H7 (cell line): Measurements from ENCODE around the gene SLC12A2. TPM values are rescaled to one million over a fixed set of nuclear protein-coding genes. Genes with fewer than 3 reads are reported as not detected.

Source experiments
- DNase-seq: peaks from one replicate; pipeline ENCODE4 v3.0.0; 2012
- H3K27me3 ChIP-seq: 2 replicates; pipeline ENCODE4 v1.6.0; 2011; ENCODE audit warnings: mild to moderate bottlenecking, low read length; ENCODE audit not compliant: control insufficient read depth, insufficient read depth
- H3K36me3 ChIP-seq: replicated peaks from 2 replicates; pipeline ENCODE4 v1.5.1; 2011; ENCODE audit warnings: low read length; ENCODE audit not compliant: control insufficient read depth, insufficient read depth
- H3K4me3 ChIP-seq: 2 replicates; pipeline ENCODE4 v1.5.1; 2011; ENCODE audit warnings: low read depth, mild to moderate bottlenecking, control low read depth, low read length, moderate library complexity; ENCODE audit not compliant: insufficient read depth
- total RNA-seq: library from RNA; depleted of rRNA; stranded (reverse); fragments of >200 nt; shearing (Covaris generic); gene quantifications from 2 replicates; pipeline ENCODE4 v1.2.3, GENCODE V29; 2014; rRNA removed

Gene SLC12A2
- total RNA-seq, result 5.4 and 6.5 TPM in 2 replicates

- peak; percentile 88 for DNase-seq
- Histone ChIP-seq H3K27me3 (peaks cover 27% of the 10 kb centered on the region), H3K4me3 (peak within 1 kb of the TSS; percentile 88), H3K36me3 (no peaks in the 10 kb centered on the region)
Measured at GRCh38 chr5:128083033-128083810, at the start of gene SLC12A2. TSS of gene SLC12A2 (plus strand) at chr5:128083766. CDS start at chr5:128083955, 189 bp downstream.

GRCh38 chr5:128035689-128036088, 47.9 kb upstream of the SLC12A2 start:
- Histone ChIP-seq H3K27me3 (no peaks in the 10 kb centered on the region), H3K4me3 (no peak overlapping the region), H3K36me3 (no peaks in the 10 kb centered on the region)
- DNase-seq, result peak; percentile 2

GRCh38 chr5:128036950-128037349, 46.6 kb upstream of the SLC12A2 start:
- Histone ChIP-seq H3K4me3 (no peak overlapping the region), H3K27me3 (no peaks in the 10 kb centered on the region), H3K36me3 (no peaks in the 10 kb centered on the region)
- DNase-seq, result peak; percentile 1

- no peak overlapping the region for H3K4me3 ChIP-seq
- no peak for DNase-seq
- no peaks in the 10 kb centered on the region for H3K36me3 ChIP-seq
- no peaks in the 10 kb centered on the region for H3K27me3 ChIP-seq
Measured at GRCh38 chr5:128038643-128039042, 44.9 kb upstream of the SLC12A2 start.

- no peak overlapping the region for H3K4me3 ChIP-seq
- DNase-seq, result no peak
- no peaks in the 10 kb centered on the region for H3K36me3 ChIP-seq
- no peaks in the 10 kb centered on the region for H3K27me3 ChIP-seq
Measured at GRCh38 chr5:128040927-128041326, 42.6 kb upstream of the SLC12A2 start.

- Histone ChIP-seq H3K27me3 (no peaks in the 10 kb centered on the region), H3K4me3 (no peak overlapping the region), H3K36me3 (no peaks in the 10 kb centered on the region)
- no peak for DNase-seq
Measured at GRCh38 chr5:128052780-128053179, 30.8 kb upstream of the SLC12A2 start.

- no peak for DNase-seq
- no peaks in the 10 kb centered on the region for H3K36me3 ChIP-seq
- no peaks in the 10 kb centered on the region for H3K27me3 ChIP-seq
- no peak overlapping the region for H3K4me3 ChIP-seq
Measured at GRCh38 chr5:128053291-128053954, 30.1 kb upstream of the SLC12A2 start.

- no peaks in the 10 kb centered on the region for H3K36me3 ChIP-seq
- H3K4me3 ChIP-seq, result no peak overlapping the region
- DNase-seq, result no peak
- no peaks in the 10 kb centered on the region for H3K27me3 ChIP-seq
Measured at GRCh38 chr5:128060644-128061385, 22.8 kb upstream of the SLC12A2 start.

- H3K36me3 ChIP-seq, result no peaks in the 10 kb centered on the region
- H3K4me3 ChIP-seq, result no peak overlapping the region
- no peaks in the 10 kb centered on the region for H3K27me3 ChIP-seq
- no peak for DNase-seq
Measured at GRCh38 chr5:128062172-128062746, 21.3 kb upstream of the SLC12A2 start.

GRCh38 chr5:128074171-128074570, 9.4 kb upstream of the SLC12A2 start:
- Histone ChIP-seq H3K4me3 (no peak overlapping the region), H3K36me3 (no peaks in the 10 kb centered on the region; the same call in 1 of the 2 replicates), H3K27me3 (no peaks in the 10 kb centered on the region)
- no peak for DNase-seq

- H3K36me3 ChIP-seq, result no peaks in the 10 kb centered on the region; the same call in 1 of the 2 replicates
- no peak for DNase-seq
- H3K27me3 ChIP-seq, result no peaks in the 10 kb centered on the region
- H3K4me3 ChIP-seq, result no peak overlapping the region
Measured at GRCh38 chr5:128074953-128075352, 8.6 kb upstream of the SLC12A2 start.

- no peak overlapping the region for H3K4me3 ChIP-seq
- DNase-seq, result no peak
Measured at GRCh38 chr5:128077526-128077925, 6.0 kb upstream of the SLC12A2 start.

GRCh38 chr5:128081111-128081851, 2.3 kb upstream of the SLC12A2 start:
- no peaks in the 10 kb centered on the region for H3K36me3 ChIP-seq
- H3K27me3 ChIP-seq, result peaks cover 25% of the 10 kb centered on the region
- DNase-seq, result no peak
- H3K4me3 ChIP-seq, result no peak overlapping the region

More at GRCh38 chr5:128077526-128077925, 6.0 kb upstream of the SLC12A2 start:
- Histone ChIP-seq H3K36me3 (no peaks in the 10 kb centered on the region; the same call in 1 of the 2 replicates), H3K27me3 (peaks cover 2% of the 10 kb centered on the region; the same call in 1 of the 2 replicates)

GRCh38 chr5:128082551-128083032, 974 bp upstream of the SLC12A2 start:
- Histone ChIP-seq H3K36me3 (no peaks in the 10 kb centered on the region), H3K4me3 (peak overlapping the region; percentile 88), H3K27me3 (peaks cover 27% of the 10 kb centered on the region)
- DNase-seq, result no peak
